ENCODE results near the gene SPOUT1.
A peak's percentile ranks its signal among the peaks of the same experiment; 100 is the strongest.
"Not testable (repeated sequence)": the region's sequence is repeated elsewhere in the genome, so short reads cannot be mapped to it uniquely, and the experiment has no call there.

Gene SPOUT1

GRCh38 chr9:128785427-128785826, 44.2 kb downstream of the SPOUT1 start:
- TF ChIP-seq CTCF (IDR thresholded peaks at IDR 0.05; ENCODE audit: low read depth, low read length), result no peak
- in situ Hi-C loops (cut with HindIII; ENCODE audit: low sequenced_read_pairs), result no loop called here
- no peak overlapping the region for H3K4me3 ChIP-seq (ENCODE audit: low read depth, low read length)
- DNase-seq (ENCODE audit: low read depth, low spot score), result no peak

GRCh38 chr9:128782669-128783068, 46.9 kb downstream of the SPOUT1 start:
- H3K4me3 ChIP-seq (ENCODE audit: low read depth, low read length), result no peak overlapping the region
- in situ Hi-C loops (cut with HindIII; ENCODE audit: low sequenced_read_pairs), result no loop called here
- no peak for DNase-seq (ENCODE audit: low read depth, low spot score)
- no peak for TF ChIP-seq CTCF (IDR thresholded peaks at IDR 0.05; ENCODE audit: low read depth, low read length)

GRCh38 chr9:128781187-128782070, 48.2 kb downstream of the SPOUT1 start:
- no peak for TF ChIP-seq CTCF (IDR thresholded peaks at IDR 0.05; ENCODE audit: low read depth, low read length)
- no peak overlapping the region for H3K4me3 ChIP-seq (ENCODE audit: low read depth, low read length)
- in situ Hi-C loops (cut with HindIII; ENCODE audit: low sequenced_read_pairs), result no loop called here
- no peak for DNase-seq (ENCODE audit: low read depth, low spot score)

GRCh38 chr9:128780093-128780492, 49.5 kb downstream of the SPOUT1 start:
- in situ Hi-C loops (cut with HindIII; ENCODE audit: low sequenced_read_pairs); H3K4me3 ChIP-seq (ENCODE audit: low read depth, low read length); DNase-seq (ENCODE audit: low read depth, low spot score): not testable (repeated sequence)

- no peak for DNase-seq (ENCODE audit: low read depth, low spot score)
- in situ Hi-C loops (cut with HindIII; ENCODE audit: low sequenced_read_pairs), result no loop called here
- no peak overlapping the region for H3K4me3 ChIP-seq (ENCODE audit: low read depth, low read length)
- TF ChIP-seq CTCF (IDR thresholded peaks at IDR 0.05; ENCODE audit: low read depth, low read length), result no peak
These were observed 54.8 kb downstream of the SPOUT1 start for GRCh38 chr9:128774804-128775203.

GRCh38 chr9:128773049-128773448, 56.5 kb downstream of the SPOUT1 start:
- in situ Hi-C loops (cut with HindIII; ENCODE audit: low sequenced_read_pairs), result no loop called here
- no peak overlapping the region for H3K4me3 ChIP-seq (ENCODE audit: low read depth, low read length)
- no peak for DNase-seq (ENCODE audit: low read depth, low spot score)
- no peak for TF ChIP-seq CTCF (IDR thresholded peaks at IDR 0.05; ENCODE audit: low read depth, low read length)

GRCh38 chr9:128771745-128772519, 57.7 kb downstream of the SPOUT1 start, which contains the start of gene ZER1:
Gene ZER1, minus strand, starts transcription at chr9:128771927. Its CDS starts 16,362 bp downstream, at chr9:128755565.
- in situ Hi-C loops (cut with HindIII; ENCODE audit: low sequenced_read_pairs), result no loop called here
- DNase-seq (ENCODE audit: low read depth, low spot score), result peak; percentile 89
- no peak for TF ChIP-seq CTCF (IDR thresholded peaks at IDR 0.05; ENCODE audit: low read depth, low read length)
- peak within 1 kb of the TSS; percentile 72 for H3K4me3 ChIP-seq (ENCODE audit: low read depth, low read length)

All from astrocyte of the spinal cord (primary cell).